Measurements from ENCODE around the gene CTU2. TPM values are rescaled to one million over a fixed set of nuclear protein-coding genes. Genes with fewer than 3 reads are reported as not detected.

Gene CTU2
- polyA plus RNA-seq, 1 donor (not counting 4 experiments of a cell fraction or from before 2014, with no cell fraction given) = 6.3 TPM

- Histone ChIP-seq H4K20me1 (ENCODE audit: control insufficient read depth, extremely low read depth, insufficient read depth, low read length) (peaks cover 3% of the 10 kb centered on the region), H3K9me1 (ENCODE audit: control insufficient read depth, extremely low read depth, insufficient read depth, low read length) (no peaks in the 10 kb centered on the region), H3K4me2 (ENCODE audit: control insufficient read depth, extremely low read depth, insufficient read depth, low read depth, low read length) (no peak overlapping the region), H3K27ac (ENCODE audit: control insufficient read depth, insufficient read depth, low read length) (no peak overlapping the region), H3K9me3 (ENCODE audit: control insufficient read depth, low read depth, low read length) (no peaks in the 10 kb centered on the region), H2AFZ (ENCODE audit: control insufficient read depth, low read length) (no peak overlapping the region), H3K79me2 (ENCODE audit: control insufficient read depth, insufficient read depth, low read length) (peaks cover 17% of the 10 kb centered on the region), H3K4me3 (ENCODE audit: control insufficient read depth in 2 of 3, extremely low read depth in 1 of 3, insufficient read depth in 2 of 3, low read depth in 1 of 3, low read length in 3 of 3) (no peak overlapping the region), H3K4me1 (ENCODE audit: control insufficient read depth, extremely low read depth, insufficient read depth, low read length) (no peaks in the 10 kb centered on the region), H3K27me3 (ENCODE audit: control insufficient read depth, extremely low read depth, insufficient read depth, low read length) (no peaks in the 10 kb centered on the region), H3K36me3 (ENCODE audit: control insufficient read depth in 2 of 2, extremely low read depth in 1 of 2, insufficient read depth in 2 of 2, low read length in 2 of 2) (peaks cover 39 to 40% of the 10 kb centered on the region in 2 experiments), H3K9ac (ENCODE audit: control insufficient read depth, extremely low read depth, insufficient read depth, low read length) (no peak overlapping the region)
- TF ChIP-seq CTCF (optimal IDR thresholded peaks at IDR 0.05 in 1 of 3, IDR thresholded peaks at IDR 0.05 in 1 of 3, conservative IDR thresholded peaks at IDR 0.05 in 1 of 3; ENCODE audit: extremely low read depth in 1 of 3, insufficient read depth in 2 of 3, low read length in 3 of 3) (no peak), EZH2 (IDR thresholded peaks at IDR 0.05; ENCODE audit: low read length) (no peak)
- FAIRE-seq = no peak
- dilution Hi-C loops (cut with MboI; ENCODE audit: extremely low pct_ligation_motif_present, low sequenced_read_pairs) = no loop called here
- DNase-seq (ENCODE audit: low read depth, low spot score) = no peak
Measured at GRCh38 chr16:88712362-88712979, 6.2 kb downstream of the CTU2 start.

GRCh38 chr16:88713054-88713453 is 6.8 kb downstream of the CTU2 start:
- no peak overlapping the region for H3K9ac ChIP-seq (ENCODE audit: control insufficient read depth, extremely low read depth, insufficient read depth, low read length)
- dilution Hi-C loops (cut with MboI; ENCODE audit: extremely low pct_ligation_motif_present, low sequenced_read_pairs) = no loop called here
- peaks cover 3% of the 10 kb centered on the region for H4K20me1 ChIP-seq (ENCODE audit: control insufficient read depth, extremely low read depth, insufficient read depth, low read length)
- H3K4me3 ChIP-seq (ENCODE audit: control insufficient read depth in 2 of 3, extremely low read depth in 1 of 3, insufficient read depth in 2 of 3, low read depth in 1 of 3, low read length in 3 of 3) = no peak overlapping the region
- no peaks in the 10 kb centered on the region for H3K4me1 ChIP-seq (ENCODE audit: control insufficient read depth, extremely low read depth, insufficient read depth, low read length)
- no peaks in the 10 kb centered on the region for H3K9me3 ChIP-seq (ENCODE audit: control insufficient read depth, low read depth, low read length)
- H3K4me2 ChIP-seq (ENCODE audit: control insufficient read depth, extremely low read depth, insufficient read depth, low read depth, low read length) = no peak overlapping the region
- H3K27me3 ChIP-seq (ENCODE audit: control insufficient read depth, extremely low read depth, insufficient read depth, low read length) = no peaks in the 10 kb centered on the region
- H2AFZ ChIP-seq (ENCODE audit: control insufficient read depth, low read length) = no peak overlapping the region
- no peak for FAIRE-seq
- no peak for DNase-seq (ENCODE audit: low read depth, low spot score)
- TF ChIP-seq CTCF (optimal IDR thresholded peaks at IDR 0.05 in 1 of 3, IDR thresholded peaks at IDR 0.05 in 1 of 3, conservative IDR thresholded peaks at IDR 0.05 in 1 of 3; ENCODE audit: extremely low read depth in 1 of 3, insufficient read depth in 2 of 3, low read length in 3 of 3) = no peak
- peaks cover 17% of the 10 kb centered on the region for H3K79me2 ChIP-seq (ENCODE audit: control insufficient read depth, insufficient read depth, low read length)
- no peak overlapping the region for H3K27ac ChIP-seq (ENCODE audit: control insufficient read depth, insufficient read depth, low read length)
- H3K36me3 ChIP-seq (ENCODE audit: control insufficient read depth in 2 of 2, extremely low read depth in 1 of 2, insufficient read depth in 2 of 2, low read length in 2 of 2) = peaks cover 41 to 42% of the 10 kb centered on the region in 2 experiments
- no peaks in the 10 kb centered on the region for H3K9me1 ChIP-seq (ENCODE audit: control insufficient read depth, extremely low read depth, insufficient read depth, low read length)

All from keratinocyte (primary cell).